ENCODE measurements around the gene EXOC1. TPM values are rescaled to one million over a fixed set of nuclear protein-coding genes. Genes with fewer than 3 reads are reported as not detected.
A peak's percentile ranks its signal among the peaks of the same experiment; 100 is the strongest.

EXOC1 gene
- total and polyA plus RNA-seq, 9 of the 15 experiments (the other 6 are each of a cell fraction or from before 2014, with no cell fraction given) = 16.0 to 45.5 (median 26.2) TPM

- TF ChIP-seq ETV1 (tag; conservative IDR thresholded peaks at IDR 0.05; ENCODE audit: low read depth) (peak; percentile 87), CREB1 (IDR thresholded peaks at IDR 0.05) (peak; percentile 80), CREB1 (CRISPR knock-in tag; IDR thresholded peaks at IDR 0.05) (peak; percentile 59; the same call in 1 of the 2 replicates), RBM34 (IDR thresholded peaks at IDR 0.05; ENCODE audit: borderline replicate concordance, insufficient read depth, low read length) (no peak), ZNF121 (CRISPR knock-in tag; conservative IDR thresholded peaks at IDR 0.05) (no peak), TOE1 (IDR thresholded peaks at IDR 0.05; ENCODE audit: borderline replicate concordance) (peak; percentile 97), TOE1 (CRISPR knock-in tag; IDR thresholded peaks at IDR 0.05; ENCODE audit: borderline replicate concordance, low read depth) (no peak), THAP12 (CRISPR knock-in tag; IDR thresholded peaks at IDR 0.05) (no peak), POLR3G (IDR thresholded peaks at IDR 0.05; ENCODE audit: extremely low read depth, insufficient read length, insufficient replicate concordance) (no peak), HOMEZ (CRISPR knock-in tag; IDR thresholded peaks at IDR 0.05) (no peak), CBFA2T2 (conservative IDR thresholded peaks at IDR 0.05) (peak; percentile 72), TBP (optimal IDR thresholded peaks at IDR 0.05; ENCODE audit: low read depth, low read length) (peak; percentile 49), ZNF75A (CRISPR knock-in tag; IDR thresholded peaks at IDR 0.05) (no peak)
- TF ChIP-seq, protein P1, sequence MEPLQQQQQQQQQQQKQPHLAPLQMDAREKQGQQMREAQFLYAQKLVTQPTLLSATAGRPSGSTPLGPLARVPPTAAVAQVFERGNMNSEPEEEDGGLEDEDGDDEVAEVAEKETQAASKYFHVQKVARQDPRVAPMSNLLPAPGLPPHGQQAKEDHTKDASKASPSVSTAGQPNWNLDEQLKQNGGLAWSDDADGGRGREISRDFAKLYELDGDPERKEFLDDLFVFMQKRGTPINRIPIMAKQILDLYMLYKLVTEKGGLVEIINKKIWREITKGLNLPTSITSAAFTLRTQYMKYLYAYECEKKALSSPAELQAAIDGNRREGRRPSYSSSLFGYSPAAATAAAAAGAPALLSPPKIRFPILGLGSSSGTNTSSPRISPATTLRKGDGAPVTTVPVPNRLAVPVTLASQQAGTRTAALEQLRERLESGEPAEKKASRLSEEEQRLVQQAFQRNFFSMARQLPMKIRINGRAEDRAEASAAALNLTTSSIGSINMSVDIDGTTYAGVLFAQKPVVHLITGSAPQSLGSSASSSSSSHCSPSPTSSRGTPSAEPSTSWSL (CRISPR knock-in tag; IDR thresholded peaks at IDR 0.05; ENCODE audit: borderline replicate concordance) = 0 out of 2 replicates have a peak, but pooled peaks have one; percentile 85
- TF ChIP-seq, protein P2, sequence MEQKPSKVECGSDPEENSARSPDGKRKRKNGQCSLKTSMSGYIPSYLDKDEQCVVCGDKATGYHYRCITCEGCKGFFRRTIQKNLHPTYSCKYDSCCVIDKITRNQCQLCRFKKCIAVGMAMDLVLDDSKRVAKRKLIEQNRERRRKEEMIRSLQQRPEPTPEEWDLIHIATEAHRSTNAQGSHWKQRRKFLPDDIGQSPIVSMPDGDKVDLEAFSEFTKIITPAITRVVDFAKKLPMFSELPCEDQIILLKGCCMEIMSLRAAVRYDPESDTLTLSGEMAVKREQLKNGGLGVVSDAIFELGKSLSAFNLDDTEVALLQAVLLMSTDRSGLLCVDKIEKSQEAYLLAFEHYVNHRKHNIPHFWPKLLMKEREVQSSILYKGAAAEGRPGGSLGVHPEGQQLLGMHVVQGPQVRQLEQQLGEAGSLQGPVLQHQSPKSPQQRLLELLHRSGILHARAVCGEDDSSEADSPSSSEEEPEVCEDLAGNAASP (IDR thresholded peaks at IDR 0.05) = no peak
- TF ChIP-seq, protein P3, sequence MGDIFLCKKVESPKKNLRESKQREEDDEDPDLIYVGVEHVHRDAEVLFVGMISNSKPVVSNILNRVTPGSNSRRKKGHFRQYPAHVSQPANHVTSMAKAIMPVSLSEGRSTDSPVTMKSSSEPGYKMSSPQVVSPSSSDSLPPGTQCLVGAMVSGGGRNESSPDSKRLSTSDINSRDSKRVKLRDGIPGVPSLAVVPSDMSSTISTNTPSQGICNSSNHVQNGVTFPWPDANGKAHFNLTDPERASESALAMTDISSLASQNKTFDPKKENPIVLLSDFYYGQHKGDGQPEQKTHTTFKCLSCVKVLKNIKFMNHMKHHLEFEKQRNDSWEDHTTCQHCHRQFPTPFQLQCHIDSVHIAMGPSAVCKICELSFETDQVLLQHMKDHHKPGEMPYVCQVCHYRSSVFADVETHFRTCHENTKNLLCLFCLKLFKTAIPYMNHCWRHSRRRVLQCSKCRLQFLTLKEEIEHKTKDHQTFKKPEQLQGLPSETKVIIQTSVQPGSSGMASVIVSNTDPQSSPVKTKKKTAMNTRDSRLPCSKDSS (IDR thresholded peaks at IDR 0.05; ENCODE audit: low read depth, partially characterized antibody) = no peak
Measured at GRCh38 chr4:55853484-55854046, at the start of gene EXOC1 (continued).

Data from K562 (cell line).